ENCODE data around the gene CNR2.

DNA sequence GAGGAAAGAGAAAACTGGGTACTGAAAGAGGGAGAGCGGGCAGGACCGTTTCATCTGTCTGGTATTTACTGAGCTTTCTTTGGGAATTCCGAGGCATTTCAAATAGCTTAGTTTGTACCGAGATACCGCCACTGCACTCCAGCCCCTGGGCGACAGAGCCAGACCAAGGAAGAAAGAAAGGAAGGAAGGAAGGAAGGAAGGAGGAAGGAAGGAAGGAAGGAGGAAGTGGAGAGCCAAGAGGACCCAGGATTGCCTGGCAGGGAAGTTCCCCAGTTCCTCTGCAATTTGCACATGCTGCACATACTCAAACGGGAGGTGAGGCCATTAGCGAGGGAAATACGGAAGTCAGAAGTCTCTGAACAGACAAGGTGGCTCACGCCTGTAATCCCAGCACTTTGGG lies 44.1 kb downstream of the CNR2 start:
- TF ChIP-seq EP300 (IDR thresholded peaks at IDR 0.05) (no peak), POLR2AphosphoS5 (IDR thresholded peaks at IDR 0.05) (no peak)

Data from gastroesophageal sphincter (tissue), 2 donors.